A673 (cell line): ENCODE results near the gene DPF3. TPM values are rescaled to one million over a fixed set of nuclear protein-coding genes. Genes with fewer than 3 reads are reported as not detected.

Experiments used
- BruUV-seq: library from RNA; stranded (reverse); fragments of 400-500 nt; replicated peaks from 2 replicates; lab custom pipeline; 2021; lab: Mats Ljungman, UMichigan
- CTCF ChIA-PET: fragments of 300-600 bp; sonication (Branson Sonifier 250); formaldehyde crosslinking; loops from one replicate; lab custom pipeline; 2022; ENCODE audit warnings: antibody characterized with exemption; lab: Charles Lee
- POLR2A ChIA-PET: fragments of 300-600 bp; sonication (Branson Sonifier 250); formaldehyde crosslinking; loops from one replicate; lab custom pipeline; 2022; ENCODE audit warnings: antibody characterized with exemption; ENCODE audit not compliant: low non-redundant PET; lab: Charles Lee
- DNase-seq: peaks from one replicate; pipeline ENCODE4 v3.0.0-alpha.2; 2015; ENCODE audit warnings: low spot score
- H3K27ac ChIP-seq: fragments of 200-600 bp; sonication (generic); 2 replicates; pipeline ENCODE4 v1.5.1; 2016; ENCODE audit warnings: mixed run types, low read depth, mild to moderate bottlenecking, mixed read lengths, antibody characterized with exemption, low read length; ENCODE audit not compliant: poor library complexity, severe bottlenecking
- H3K27me3 ChIP-seq: fragments of 200-600 bp; sonication (generic); replicated peaks from 2 replicates; pipeline ENCODE4 v1.6.1; 2017; ENCODE audit warnings: mixed run types, low read depth, mild to moderate bottlenecking, mixed read lengths, antibody characterized with exemption, low read length; ENCODE audit not compliant: insufficient read depth, poor library complexity
- H3K36me3 ChIP-seq: fragments of 200-600 bp; sonication (generic); 2 replicates; pipeline ENCODE4 v1.6.1; 2016; ENCODE audit warnings: mixed run types, mild to moderate bottlenecking, mixed read lengths, antibody characterized with exemption, low read length; ENCODE audit not compliant: insufficient read depth, poor library complexity, severe bottlenecking
- H3K4me1 ChIP-seq: fragments of 200-600 bp; sonication (generic); 2 replicates; pipeline ENCODE4 v1.6.1; 2017; ENCODE audit warnings: mixed run types, mild to moderate bottlenecking, mixed read lengths, antibody characterized with exemption, low read length; ENCODE audit not compliant: insufficient read depth, poor library complexity, severe bottlenecking
- H3K4me3 ChIP-seq: fragments of 200-600 bp; sonication (generic); 2 replicates; pipeline ENCODE4 v1.5.1; 2016; ENCODE audit warnings: low read depth, mixed run types, mild to moderate bottlenecking, mixed read lengths, low read length; ENCODE audit not compliant: poor library complexity, severe bottlenecking
- H3K9me3 ChIP-seq: fragments of 200-600 bp; sonication (generic); 2 replicates; pipeline ENCODE4 v1.6.1; 2016; ENCODE audit warnings: mixed run types, low read depth, mild to moderate bottlenecking, mixed read lengths, antibody characterized with exemption, low read length; ENCODE audit not compliant: poor library complexity, severe bottlenecking
- EZH2 ChIP-seq: fragments of 200-600 bp; sonication (generic); IDR thresholded peaks from 2 replicates; pipeline ENCODE4 v1.6.1; 2017; ENCODE audit warnings: borderline replicate concordance, low read depth, mild to moderate bottlenecking, mixed read lengths, antibody characterized with exemption, low read length; ENCODE audit not compliant: poor library complexity, severe bottlenecking
- intact Hi-C: fragments of 100-400 bp; cut with micrococcal nuclease; formaldehyde crosslinking; loops from one replicate; pipeline ENCODE4 v1.10.0; 2022; ENCODE audit not compliant: unreplicated experiment
- total RNA-seq: library from RNA; stranded (reverse); gene quantifications from 2 replicates; pipeline ENCODE4 v1.2.3, GENCODE V29; 2021
- TF ChIP-seq, protein P1 (sequence below): fragments of 300-800, 200-600 bp; sonication (generic); conservative IDR thresholded peaks from 2 replicates; pipeline ENCODE4 v1.5.1; 2017; ENCODE audit warnings: low read depth, mild to moderate bottlenecking, antibody characterized with exemption, low read length, moderate library complexity, mixed read lengths

Gene DPF3
- total RNA-seq, 1 experiment from 2014 or later, result 15.7 TPM

DNA sequence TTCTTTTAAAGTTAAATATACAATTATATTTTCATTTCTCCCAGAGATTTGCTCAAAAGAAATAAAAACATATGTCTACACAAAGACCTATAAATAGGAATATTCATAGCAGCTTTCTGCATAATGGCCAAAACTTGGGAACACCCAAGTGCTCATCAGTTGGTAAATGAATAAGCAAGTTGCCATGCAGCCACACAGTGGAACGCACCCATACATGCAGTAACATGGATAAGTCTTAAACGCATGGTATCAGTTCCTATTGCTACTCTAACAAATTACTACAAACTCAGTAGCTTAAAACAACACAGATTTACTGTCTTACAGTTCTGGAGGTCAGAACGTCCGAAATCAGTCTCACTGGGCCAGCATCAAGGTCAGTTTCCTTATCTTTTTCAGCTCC is 78.5 kb downstream of the DPF3 start:
- CTCF ChIA-PET, result no interaction called here
- Histone ChIP-seq H3K36me3 (no peaks in the 10 kb centered on the region), H3K4me3 (no peak overlapping the region), H3K9me3 (peaks cover 4% of the 10 kb centered on the region), H3K27ac (no peak overlapping the region), H3K27me3 (no peaks in the 10 kb centered on the region), H3K4me1 (no peaks in the 10 kb centered on the region)
- BruUV-seq, result no TSS peak
- intact Hi-C loops, result no loop called here
- POLR2A ChIA-PET, result no interaction called here
- TF ChIP-seq EZH2, result no peak
- TF ChIP-seq, protein P1, sequence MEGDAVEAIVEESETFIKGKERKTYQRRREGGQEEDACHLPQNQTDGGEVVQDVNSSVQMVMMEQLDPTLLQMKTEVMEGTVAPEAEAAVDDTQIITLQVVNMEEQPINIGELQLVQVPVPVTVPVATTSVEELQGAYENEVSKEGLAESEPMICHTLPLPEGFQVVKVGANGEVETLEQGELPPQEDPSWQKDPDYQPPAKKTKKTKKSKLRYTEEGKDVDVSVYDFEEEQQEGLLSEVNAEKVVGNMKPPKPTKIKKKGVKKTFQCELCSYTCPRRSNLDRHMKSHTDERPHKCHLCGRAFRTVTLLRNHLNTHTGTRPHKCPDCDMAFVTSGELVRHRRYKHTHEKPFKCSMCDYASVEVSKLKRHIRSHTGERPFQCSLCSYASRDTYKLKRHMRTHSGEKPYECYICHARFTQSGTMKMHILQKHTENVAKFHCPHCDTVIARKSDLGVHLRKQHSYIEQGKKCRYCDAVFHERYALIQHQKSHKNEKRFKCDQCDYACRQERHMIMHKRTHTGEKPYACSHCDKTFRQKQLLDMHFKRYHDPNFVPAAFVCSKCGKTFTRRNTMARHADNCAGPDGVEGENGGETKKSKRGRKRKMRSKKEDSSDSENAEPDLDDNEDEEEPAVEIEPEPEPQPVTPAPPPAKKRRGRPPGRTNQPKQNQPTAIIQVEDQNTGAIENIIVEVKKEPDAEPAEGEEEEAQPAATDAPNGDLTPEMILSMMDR, result no peak
- no peak for DNase-seq

DNA sequence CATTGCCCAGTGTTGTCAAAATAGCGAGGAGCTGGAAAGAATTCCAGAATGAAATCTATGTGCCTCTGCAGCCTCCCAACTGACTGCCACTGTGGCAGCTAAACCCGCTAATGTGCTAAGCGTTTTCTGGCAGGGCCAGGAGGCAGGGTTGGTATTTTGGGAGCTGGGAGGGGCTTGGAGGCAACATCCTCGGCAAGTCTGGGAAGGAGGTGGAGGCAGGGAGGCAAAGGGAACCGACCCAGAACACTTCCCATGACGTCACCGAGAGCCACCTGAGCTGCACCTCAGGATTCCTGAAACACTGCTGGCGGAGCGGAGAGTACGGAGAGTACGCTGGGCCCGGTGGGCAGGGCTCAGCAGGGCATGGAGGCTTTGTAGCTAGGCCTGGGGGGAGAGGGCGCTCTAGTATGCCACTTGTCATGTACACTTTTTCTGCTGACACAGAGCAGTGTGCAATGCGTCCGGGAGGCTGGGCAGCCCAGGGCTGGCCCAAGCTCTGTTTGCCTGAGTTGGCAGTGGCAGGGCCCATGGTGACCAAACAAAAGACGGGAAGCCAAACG is 81.5 kb downstream of the DPF3 start:
- DNase-seq, result no peak
- no TSS peak for BruUV-seq
- H3K27ac ChIP-seq, result no peak overlapping the region
- intact Hi-C loops, result no loop called here
- H3K9me3 ChIP-seq, result no peaks in the 10 kb centered on the region
- no peaks in the 10 kb centered on the region for H3K36me3 ChIP-seq
- POLR2A ChIA-PET, result no interaction called here
- no peaks in the 10 kb centered on the region for H3K27me3 ChIP-seq
- H3K4me3 ChIP-seq, result no peak overlapping the region
- peaks cover 5% of the 10 kb centered on the region for H3K4me1 ChIP-seq
- no peak for TF ChIP-seq EZH2
- TF ChIP-seq, protein P1, result no peak
- CTCF ChIA-PET, result no interaction called here

DNA sequence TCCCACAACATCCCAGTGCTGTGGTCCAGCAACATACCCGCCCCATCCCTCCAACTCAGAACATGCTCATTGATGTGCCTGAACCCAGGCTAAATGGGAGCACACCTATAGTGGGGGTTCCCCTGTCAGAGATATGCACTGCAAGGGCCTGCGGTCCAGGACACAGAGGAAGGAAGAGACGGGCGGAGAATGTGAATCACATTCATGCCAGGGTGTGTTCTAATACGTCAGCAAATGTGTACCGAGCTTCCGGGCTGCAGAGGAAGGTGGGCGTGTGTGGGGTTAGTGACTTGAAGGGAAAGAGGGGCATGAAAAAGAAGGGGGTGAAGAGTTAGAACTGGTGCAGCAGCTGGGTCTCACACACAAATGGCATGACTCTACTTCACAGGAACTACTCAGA is 83.7 kb downstream of the DPF3 start:
- POLR2A ChIA-PET, result interaction anchor here (0.6 kb wide), 1 partner anchor 104 kb away, joined by 15 read pairs; no protein-coding TSS in a partner anchor
- intact Hi-C loops, result no loop called here
- Histone ChIP-seq H3K4me1 (peaks cover 5% of the 10 kb centered on the region), H3K27me3 (no peaks in the 10 kb centered on the region), H3K4me3 (no peak overlapping the region), H3K36me3 (no peaks in the 10 kb centered on the region), H3K9me3 (no peaks in the 10 kb centered on the region), H3K27ac (no peak overlapping the region)
- TF ChIP-seq, protein P1, result no peak
- no peak for TF ChIP-seq EZH2
- CTCF ChIA-PET, result no interaction called here
- no TSS peak for BruUV-seq
- no peak for DNase-seq
